Activated CD8-positive, alpha-beta T cell treated with anti-CD3 and anti-CD28 coated beads for 36 hours (primary cell): ENCODE measurements around the gene NDUFV2. TPM values are rescaled to one million over a fixed set of nuclear protein-coding genes. Genes with fewer than 3 reads are reported as not detected.

Experiments used
- ATAC-seq: fragments of 200-7000 bp; cut with Tn5 transposase; one replicate; pipeline ENCODE4 v1.10.0; 2021; ENCODE audit warnings: mild to moderate bottlenecking, moderate library complexity
- CTCF ChIA-PET: fragments of 350-600 bp; sonication (Branson Sonifier 250); formaldehyde crosslinking; loops from one replicate; lab custom pipeline; 2021; ENCODE audit warnings: antibody characterized with exemption; lab: Charles Lee
- POLR2A ChIA-PET: fragments of 350-600 bp; sonication (Branson Sonifier 250); formaldehyde crosslinking; loops from one replicate; lab custom pipeline; 2021; ENCODE audit warnings: antibody characterized with exemption; lab: Charles Lee
- DNase-seq: peaks from one replicate; pipeline ENCODE4 v3.0.0-alpha.2; 2020
- H3K27ac Mint-ChIP-seq: one replicate; pipeline ENCODE4 v1.8.0; 2021; ENCODE audit warnings: mild to moderate bottlenecking, mixed read lengths
- H3K27me3 Mint-ChIP-seq: one replicate; pipeline ENCODE4 v1.8.0; 2021; ENCODE audit warnings: mixed read lengths
- H3K36me3 Mint-ChIP-seq: one replicate; pipeline ENCODE4 v1.8.0; 2021; ENCODE audit warnings: low read depth, mixed read lengths
- H3K4me1 Mint-ChIP-seq: one replicate; pipeline ENCODE4 v1.8.0; 2021; ENCODE audit warnings: low read depth, mixed read lengths
- H3K4me3 Mint-ChIP-seq: one replicate; pipeline ENCODE4 v1.8.0; 2021; ENCODE audit warnings: mild to moderate bottlenecking, moderate library complexity, mixed read lengths
- H3K9me3 Mint-ChIP-seq: one replicate; pipeline ENCODE4 v1.8.0; 2021; ENCODE audit warnings: mixed read lengths
- intact Hi-C: fragments of 100-400 bp; cut with micrococcal nuclease; formaldehyde crosslinking; loops from one replicate; pipeline ENCODE4 v1.10.0; 2022
- total RNA-seq, 2 experiments: library from RNA; stranded (reverse); gene quantifications; one replicate each; pipeline ENCODE4 v1.2.3, GENCODE V29; 2021
- TF ChIP-seq, protein P1 (sequence below): fragments of 200-600 bp; IDR thresholded peaks from one replicate; pipeline ENCODE4 v1.8.0; 2022; ENCODE audit warnings: antibody characterized with exemption, mild to moderate bottlenecking

Gene NDUFV2
- total RNA-seq, 2 experiments from 2014 or later, result 324 to 332 TPM

DNA sequence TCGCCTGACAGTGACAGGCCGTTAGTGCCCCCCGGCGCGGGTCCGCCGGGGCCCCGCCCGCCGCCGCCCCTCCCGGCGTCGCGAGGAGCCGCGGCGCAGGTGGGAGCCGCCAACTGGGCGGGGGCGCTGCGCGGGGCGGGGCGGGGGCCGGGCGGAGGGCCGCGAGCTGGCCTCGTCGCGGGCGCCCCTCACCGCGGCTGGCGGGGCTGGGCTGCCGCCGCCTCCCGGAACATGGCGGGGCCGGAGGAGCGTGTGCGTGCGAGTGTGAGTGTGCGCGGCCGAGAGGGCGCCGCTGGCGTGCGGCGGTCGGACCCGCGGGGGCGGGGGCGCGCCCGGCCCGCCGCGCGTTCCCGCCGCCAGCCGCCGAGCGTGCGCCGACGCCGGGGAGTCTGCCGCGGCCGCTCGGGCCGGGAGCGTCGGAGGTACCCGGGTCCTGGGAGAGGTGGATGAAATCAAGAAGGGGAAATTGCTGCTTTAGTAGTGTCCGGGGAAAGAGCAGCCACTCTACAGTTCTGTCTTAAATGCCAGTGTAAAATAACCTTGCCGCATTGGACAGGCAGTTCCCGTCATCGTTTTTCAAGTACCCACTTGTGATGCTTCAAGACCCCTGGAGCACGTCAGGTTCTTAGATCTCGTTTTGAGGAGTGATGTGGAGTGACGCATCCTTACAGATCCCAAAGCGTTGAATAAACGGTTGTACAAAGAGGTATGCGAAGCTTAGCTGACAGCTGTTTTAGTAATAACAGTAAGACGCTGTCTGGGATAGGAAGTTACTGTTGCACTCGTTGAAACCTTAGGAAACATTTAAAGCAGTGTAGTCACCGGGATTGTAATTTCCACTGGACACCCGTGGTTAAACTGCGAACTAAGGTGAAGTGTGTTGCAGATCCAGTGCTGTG, 34.9 kb downstream of the NDUFV2 start:
- POLR2A ChIA-PET, result interaction anchor here (0.6 to 13.6 kb wide), 17 partner anchors 10 to 105 kb away, joined by 3 to 278 read pairs (median 7); partner anchors contain the start of gene NDUFV2
- Mint-ChIP-seq H3K9me3 (no peaks in the 10 kb centered on the region), H3K4me3 (peak overlapping the region; percentile 97), H3K36me3 (peaks cover 51% of the 10 kb centered on the region), H3K27ac (peak overlapping the region; percentile 95), H3K27me3 (no peaks in the 10 kb centered on the region), H3K4me1 (peaks cover 54% of the 10 kb centered on the region)
- TF ChIP-seq, protein P1, sequence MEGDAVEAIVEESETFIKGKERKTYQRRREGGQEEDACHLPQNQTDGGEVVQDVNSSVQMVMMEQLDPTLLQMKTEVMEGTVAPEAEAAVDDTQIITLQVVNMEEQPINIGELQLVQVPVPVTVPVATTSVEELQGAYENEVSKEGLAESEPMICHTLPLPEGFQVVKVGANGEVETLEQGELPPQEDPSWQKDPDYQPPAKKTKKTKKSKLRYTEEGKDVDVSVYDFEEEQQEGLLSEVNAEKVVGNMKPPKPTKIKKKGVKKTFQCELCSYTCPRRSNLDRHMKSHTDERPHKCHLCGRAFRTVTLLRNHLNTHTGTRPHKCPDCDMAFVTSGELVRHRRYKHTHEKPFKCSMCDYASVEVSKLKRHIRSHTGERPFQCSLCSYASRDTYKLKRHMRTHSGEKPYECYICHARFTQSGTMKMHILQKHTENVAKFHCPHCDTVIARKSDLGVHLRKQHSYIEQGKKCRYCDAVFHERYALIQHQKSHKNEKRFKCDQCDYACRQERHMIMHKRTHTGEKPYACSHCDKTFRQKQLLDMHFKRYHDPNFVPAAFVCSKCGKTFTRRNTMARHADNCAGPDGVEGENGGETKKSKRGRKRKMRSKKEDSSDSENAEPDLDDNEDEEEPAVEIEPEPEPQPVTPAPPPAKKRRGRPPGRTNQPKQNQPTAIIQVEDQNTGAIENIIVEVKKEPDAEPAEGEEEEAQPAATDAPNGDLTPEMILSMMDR, result no peak
- intact Hi-C loops, result loop anchor here (2.0 to 5.0 kb wide), 3 partner anchors 19 to 55 kb away; partner anchors contain the start of gene NDUFV2
- ATAC-seq (peak; percentile 34), DNase-seq (peak; percentile 70)
- CTCF ChIA-PET, result interaction anchor here (0.8 to 7.7 kb wide), 7 partner anchors 9 to 64 kb away, joined by 3 to 48 read pairs (median 7); partner anchors contain the start of gene NDUFV2

DNA sequence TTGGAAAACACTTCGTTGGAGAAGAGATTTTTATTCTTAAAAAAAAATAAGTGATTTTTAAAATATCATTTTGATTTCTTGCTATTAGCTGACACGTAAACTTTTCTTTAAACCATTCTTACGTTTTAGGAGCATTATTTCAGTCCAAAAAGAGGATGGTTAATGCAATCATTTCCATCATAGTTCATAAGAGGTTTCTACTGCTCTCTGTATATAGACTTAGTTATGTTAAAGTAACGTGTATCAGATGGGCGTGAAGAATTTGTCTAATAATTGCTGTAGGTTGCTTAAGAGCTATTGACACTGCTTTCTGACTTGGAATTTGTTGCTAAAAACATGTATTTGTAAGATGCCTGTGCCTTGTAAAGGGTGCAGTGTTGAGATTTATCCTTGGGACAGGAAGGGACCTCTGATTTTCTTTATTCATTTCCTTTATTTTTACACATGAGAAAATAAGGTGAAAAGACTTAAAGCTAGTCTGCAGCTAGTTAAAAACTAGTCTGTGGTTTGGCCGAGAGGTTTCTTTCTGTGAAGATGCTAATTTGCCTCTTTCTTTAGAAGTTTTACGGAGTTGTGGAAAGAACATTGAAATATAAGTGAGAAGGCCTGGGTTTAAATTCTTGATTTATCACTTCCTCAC, 37.0 kb downstream of the NDUFV2 start:
- intact Hi-C loops, result loop anchor here (5.0 kb wide), 2 partner anchors 37 to 57 kb away; partner anchors contain the start of gene NDUFV2
- Mint-ChIP-seq H3K36me3 (peaks cover 44% of the 10 kb centered on the region), H3K4me1 (peaks cover 54% of the 10 kb centered on the region), H3K4me3 (peak overlapping the region; percentile 90), H3K9me3 (peaks cover 6% of the 10 kb centered on the region), H3K27ac (peak overlapping the region; percentile 95), H3K27me3 (no peaks in the 10 kb centered on the region)
- POLR2A ChIA-PET, result interaction anchor here (1.1 to 13.6 kb wide), 8 partner anchors 23 to 195 kb away, joined by 3 to 278 read pairs (median 30); partner anchors contain the start of genes NDUFV2 and TWSG1
- DNase-seq (no peak), ATAC-seq (no peak)
- TF ChIP-seq, protein P1, result no peak
- CTCF ChIA-PET, result interaction anchor here (0.7 to 7.7 kb wide), 12 partner anchors 8 to 80 kb away, joined by 3 to 48 read pairs (median 3); no protein-coding TSS in a partner anchor

DNA sequence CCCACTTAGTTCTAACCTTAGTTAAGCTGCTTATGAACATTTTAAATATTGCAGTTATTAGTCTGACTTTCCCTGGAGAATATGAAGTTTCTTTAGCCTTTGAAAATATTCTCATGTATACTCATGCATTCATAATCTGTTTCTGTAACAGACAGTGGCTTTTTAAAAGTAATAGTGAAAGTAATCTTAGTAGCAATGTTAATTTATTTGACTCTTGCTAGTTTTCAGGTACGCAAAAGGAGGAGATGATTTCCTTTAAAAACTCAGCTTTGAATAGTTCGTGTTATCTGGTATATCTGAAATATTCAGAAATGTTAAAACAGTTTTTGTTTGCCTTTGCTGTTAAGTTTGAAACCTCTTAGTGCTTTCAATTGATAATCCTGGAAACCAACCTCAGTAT, 37.9 kb downstream of the NDUFV2 start:
- intact Hi-C loops, result no loop called here
- TF ChIP-seq, protein P1, result no peak
- Mint-ChIP-seq H3K27ac (peak overlapping the region; percentile 86), H3K9me3 (peaks cover 6% of the 10 kb centered on the region), H3K4me1 (peaks cover 57% of the 10 kb centered on the region), H3K36me3 (peaks cover 41% of the 10 kb centered on the region), H3K4me3 (peak overlapping the region; percentile 90), H3K27me3 (no peaks in the 10 kb centered on the region)
- ChIA-PET CTCF (interaction anchor here (1.1 to 7.7 kb wide), 5 partner anchors 31 to 67 kb away, joined by 3 to 48 read pairs (median 24); no protein-coding TSS in a partner anchor), POLR2A (interaction anchor here (1.1 to 13.6 kb wide), 6 partner anchors 24 to 194 kb away, joined by 3 to 278 read pairs (median 63); partner anchors contain the start of genes NDUFV2 and TWSG1)
- DNase-seq (no peak), ATAC-seq (no peak)

DNA sequence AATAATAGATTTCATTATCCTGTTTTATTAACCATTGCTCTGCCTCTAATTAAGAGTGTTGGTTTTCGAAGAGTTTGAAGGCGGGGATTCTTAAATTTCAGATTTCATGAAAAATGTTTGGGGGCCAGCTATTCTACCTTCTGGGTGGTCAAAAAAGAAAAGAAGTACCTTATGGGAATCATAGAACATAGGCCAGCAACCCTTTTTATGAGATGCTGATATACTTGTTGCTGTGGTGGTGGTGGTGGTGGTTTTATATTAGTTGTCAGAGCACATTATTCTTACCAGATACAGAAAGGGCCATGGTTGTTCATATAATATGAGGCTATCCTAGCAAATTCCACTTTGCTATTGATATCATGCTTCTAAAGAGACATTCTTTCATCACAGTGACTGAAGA, 38.5 kb downstream of the NDUFV2 start:
- DNase-seq (no peak), ATAC-seq (no peak)
- peak overlapping the region; percentile 86 for H3K27ac Mint-ChIP-seq
- ChIA-PET POLR2A (interaction anchor here (0.6 to 13.6 kb wide), 7 partner anchors 20 to 72 kb away, joined by 3 to 278 read pairs (median 45); partner anchors contain the start of gene NDUFV2), CTCF (interaction anchor here (1.1 to 7.7 kb wide), 5 partner anchors 9 to 67 kb away, joined by 3 to 48 read pairs (median 6); no protein-coding TSS in a partner anchor)
- H3K27me3 Mint-ChIP-seq, result no peaks in the 10 kb centered on the region
- peak overlapping the region; percentile 90 for H3K4me3 Mint-ChIP-seq
- peaks cover 63% of the 10 kb centered on the region for H3K4me1 Mint-ChIP-seq
- TF ChIP-seq, protein P1, result no peak
- intact Hi-C loops, result no loop called here
- peaks cover 36% of the 10 kb centered on the region for H3K36me3 Mint-ChIP-seq
- H3K9me3 Mint-ChIP-seq, result peaks cover 6% of the 10 kb centered on the region
